Measurements from ENCODE around the gene KCNH1. TPM values are rescaled to one million over a fixed set of nuclear protein-coding genes. Genes with fewer than 3 reads are reported as not detected.
"Not testable (repeated sequence)": the region's sequence is repeated elsewhere in the genome, so short reads cannot be mapped to it uniquely, and the experiment has no call there.

KCNH1 gene
- total RNA-seq, 1 donor from 2014 or later: 0.21 TPM

GRCh38 chr1:210663730-210664573, 470.0 kb downstream of the KCNH1 start:
- Mint-ChIP-seq H3K36me3 (ENCODE audit: low read depth) (no peaks in the 10 kb centered on the region), H3K27me3 (ENCODE audit: low read depth) (no peaks in the 10 kb centered on the region), H3K9me3 (no peaks in the 10 kb centered on the region), H3K4me1 (no peaks in the 10 kb centered on the region), H3K27ac (ENCODE audit: unreplicated experiment) (peak overlapping the region; percentile 5), H3K4me3 (no peak overlapping the region)
- DNase-seq (ENCODE audit: low read depth, low spot score): no peak
- no peak for TF ChIP-seq CTCF (conservative IDR thresholded peaks at IDR 0.05)

GRCh38 chr1:210662291-210663050, 471.5 kb downstream of the KCNH1 start:
- no peaks in the 10 kb centered on the region for H3K4me1 Mint-ChIP-seq
- H3K9me3 Mint-ChIP-seq: peaks cover 3% of the 10 kb centered on the region
- no peaks in the 10 kb centered on the region for H3K36me3 Mint-ChIP-seq (ENCODE audit: low read depth)
- no peak overlapping the region for H3K27ac Mint-ChIP-seq (ENCODE audit: unreplicated experiment)
- H3K27me3 Mint-ChIP-seq (ENCODE audit: low read depth): no peaks in the 10 kb centered on the region
- DNase-seq (ENCODE audit: low read depth, low spot score): no peak
- no peak for TF ChIP-seq CTCF (conservative IDR thresholded peaks at IDR 0.05)
- H3K4me3 Mint-ChIP-seq: no peak overlapping the region

GRCh38 chr1:210661520-210661919, 472.4 kb downstream of the KCNH1 start:
- H3K4me3 Mint-ChIP-seq; H3K4me1 Mint-ChIP-seq; H3K9me3 Mint-ChIP-seq; H3K27ac Mint-ChIP-seq (ENCODE audit: unreplicated experiment); H3K27me3 Mint-ChIP-seq (ENCODE audit: low read depth); DNase-seq (ENCODE audit: low read depth, low spot score); H3K36me3 Mint-ChIP-seq (ENCODE audit: low read depth): not testable (repeated sequence)

GRCh38 chr1:210657806-210658205, 476.1 kb downstream of the KCNH1 start:
- DNase-seq (ENCODE audit: low read depth, low spot score): no peak
- no peak for TF ChIP-seq CTCF (conservative IDR thresholded peaks at IDR 0.05)
- Mint-ChIP-seq H3K36me3 (ENCODE audit: low read depth) (peaks cover 4% of the 10 kb centered on the region), H3K4me1 (no peaks in the 10 kb centered on the region), H3K9me3 (peaks cover 14% of the 10 kb centered on the region), H3K4me3 (no peak overlapping the region), H3K27me3 (ENCODE audit: low read depth) (no peaks in the 10 kb centered on the region), H3K27ac (ENCODE audit: unreplicated experiment) (no peak overlapping the region)

- Mint-ChIP-seq H3K4me1 (no peaks in the 10 kb centered on the region), H3K27me3 (ENCODE audit: low read depth) (no peaks in the 10 kb centered on the region), H3K9me3 (peaks cover 14% of the 10 kb centered on the region), H3K4me3 (no peak overlapping the region), H3K27ac (ENCODE audit: unreplicated experiment) (no peak overlapping the region), H3K36me3 (ENCODE audit: low read depth) (peaks cover 4% of the 10 kb centered on the region)
- no peak for DNase-seq (ENCODE audit: low read depth, low spot score)
- no peak for TF ChIP-seq CTCF (conservative IDR thresholded peaks at IDR 0.05)
Measured at GRCh38 chr1:210655511-210655910, 478.4 kb downstream of the KCNH1 start.

All from neural crest cell (in vitro differentiated cells).